Hematopoietic multipotent progenitor cell treated with erythropoietin and hydrocortisone succinate and interleukin-3 and kit ligand, for 15 days (in vitro differentiated cells): ENCODE results near the gene RXYLT1.

Experiments
- DNase-seq: peaks from one replicate; pipeline ENCODE4 v3.0.0-alpha.2; 2015; ENCODE audit warnings: low spot score

RXYLT1 gene

GRCh38 chr12:63843254-63843720, 63.6 kb downstream of the RXYLT1 start:
- DNase-seq, result no peak

GRCh38 chr12:63843721-63844390, 64.1 kb downstream of the RXYLT1 start:
- DNase-seq, result peak; percentile 63

- DNase-seq, result no peak
Observed at GRCh38 chr12:63844391-63845341, 65.0 kb downstream of the RXYLT1 start, which contains the start of gene SRGAP1. TSS of gene SRGAP1 (plus strand) at chr12:63844700. CDS start at chr12:63844817, 117 bp downstream.

GRCh38 chr12:63845726-63846125, 66.0 kb downstream of the RXYLT1 start:
- no peak for DNase-seq

- no peak for DNase-seq
Observed at GRCh38 chr12:63846238-63846967, 66.7 kb downstream of the RXYLT1 start.

- no peak for DNase-seq
Observed at GRCh38 chr12:63848450-63848849, 68.7 kb downstream of the RXYLT1 start.

- DNase-seq, result no peak
Observed at GRCh38 chr12:63849106-63849620, 69.5 kb downstream of the RXYLT1 start.

- no peak for DNase-seq
Observed at GRCh38 chr12:63849641-63850040, 69.9 kb downstream of the RXYLT1 start.

GRCh38 chr12:63853978-63854377, 74.3 kb downstream of the RXYLT1 start:
- no peak for DNase-seq

- no peak for DNase-seq
Observed at GRCh38 chr12:63855299-63855698, 75.6 kb downstream of the RXYLT1 start.

GRCh38 chr12:63857771-63858670, 78.3 kb downstream of the RXYLT1 start:
- no peak for DNase-seq
